GM12878 (cell line): Measurements from ENCODE around the gene COG2. TPM values are rescaled to one million over a fixed set of nuclear protein-coding genes. Genes with fewer than 3 reads are reported as not detected.

Source experiments
- ATAC-seq: fragments of 200-7000 bp; cut with Tn5 transposase; 3 replicates; pipeline ENCODE4 v1.9.1; 2020; ENCODE audit warnings: mild to moderate bottlenecking, moderate library complexity
- BruUV-seq: library from RNA; stranded (reverse); fragments of 400-500 nt; replicated peaks from 2 replicates; lab custom pipeline; 2021; lab: Mats Ljungman, UMichigan
- CTCF ChIA-PET: fragments of 300-600 bp; sonication (Branson Sonifier 250); formaldehyde crosslinking; extraction: SDS; loops from one replicate; lab custom pipeline; 2021; ENCODE audit warnings: inconsistent platforms; lab: Yijun Ruan, JAX
- POLR2A ChIA-PET: fragments of 350-600 bp; formaldehyde crosslinking; extraction: SDS; loops from one replicate; lab custom pipeline; 2021; ENCODE audit warnings: inconsistent platforms; lab: Charles Lee
- RAD21 ChIA-PET: fragments of 300-600 bp; sonication (Branson Sonifier 250); formaldehyde crosslinking; loops from one replicate; lab custom pipeline; 2023; ENCODE audit warnings: antibody characterized with exemption; ENCODE audit not compliant: unreplicated experiment; lab: Charles Lee
- SMC1A ChIA-PET: fragments of 300-600 bp; sonication (Branson Sonifier 250); formaldehyde crosslinking; loops from one replicate; lab custom pipeline; 2023; ENCODE audit not compliant: unreplicated experiment, uncharacterized antibody; lab: Charles Lee
- DNase-seq: peaks from one replicate; pipeline ENCODE4 v3.0.0-alpha.2; 2011; ENCODE audit warnings: low read depth, low spot score
- FAIRE-seq: peaks from 3 replicates; lab custom pipeline; 2011; peaks lifted over from hg19 to GRCh38; lab: Jason Lieb, UNC
- H2AFZ ChIP-seq: 2 replicates; pipeline ENCODE4 v1.6.0; 2011; ENCODE audit warnings: low read depth, low read length, control low read depth; ENCODE audit not compliant: control insufficient read depth
- H3K27ac ChIP-seq: 2 replicates; pipeline ENCODE4 v1.5.1; 2011; ENCODE audit warnings: control low read depth; ENCODE audit not compliant: control insufficient read depth, insufficient read depth
- H3K27me3 ChIP-seq, 2 experiments: replicated peaks in 1 of 2; 2 replicates each; pipeline versions ENCODE4 v1.6.0 to v1.6.1; 2011; ENCODE audit warnings: low read length in 1 of 2; ENCODE audit not compliant: control insufficient read depth in 2 of 2, insufficient read depth in 2 of 2
- H3K36me3 ChIP-seq, 2 experiments: 2 replicates each; pipeline ENCODE4 v1.5.1; 2011; ENCODE audit warnings: low read length in 1 of 2; ENCODE audit not compliant: control insufficient read depth in 2 of 2, insufficient read depth in 2 of 2
- H3K4me1 ChIP-seq: 2 replicates; pipeline ENCODE4 v1.6.1; 2011; ENCODE audit warnings: mild to moderate bottlenecking, low read length, moderate library complexity, mixed read lengths; ENCODE audit not compliant: control insufficient read depth, insufficient read depth
- H3K4me2 ChIP-seq: 2 replicates; pipeline ENCODE4 v1.6.0; 2011; ENCODE audit warnings: control low read depth; ENCODE audit not compliant: control insufficient read depth, insufficient read depth
- H3K4me3 ChIP-seq: fragments of 200-600 bp; sonication (generic); 2 replicates; pipeline ENCODE4 v1.5.1; 2016
- H3K79me2 ChIP-seq: 2 replicates; pipeline ENCODE4 v1.6.0; 2011; ENCODE audit warnings: low read length; ENCODE audit not compliant: control insufficient read depth, insufficient read depth
- H3K9ac ChIP-seq: 2 replicates; pipeline ENCODE4 v1.8.0; 2011; ENCODE audit warnings: low read length, control low read depth, mixed read lengths; ENCODE audit not compliant: control insufficient read depth, insufficient read depth
- H3K9me3 ChIP-seq: replicated peaks from 3 replicates; pipeline ENCODE4 v1.5.1; 2011; ENCODE audit warnings: mild to moderate bottlenecking, low read length; ENCODE audit not compliant: control insufficient read depth, insufficient read depth
- H4K20me1 ChIP-seq: 2 replicates; pipeline ENCODE4 v1.6.0; 2011; ENCODE audit not compliant: control insufficient read depth, insufficient read depth
- BACH1 ChIP-seq: fragments of 450-650 bp; IDR thresholded peaks from 2 replicates; pipeline ENCODE4 v1.6.1; 2017; ENCODE audit warnings: mild to moderate bottlenecking, borderline replicate concordance
- CREM ChIP-seq: IDR thresholded peaks from 2 replicates; pipeline ENCODE4 v1.6.1; 2014; ENCODE audit warnings: antibody characterized with exemption, low read depth
- EGR1 ChIP-seq, 2 experiments: IDR thresholded peaks; 1 replicate in 1 of 2; 2 replicates in 1 of 2; pipeline ENCODE4 v1.6.1; 2011 to 2012; ENCODE audit warnings: low read depth in 2 of 2, low read length in 2 of 2, borderline replicate concordance in 1 of 2, mild to moderate bottlenecking in 1 of 2, moderate library complexity in 1 of 2
- EZH2 ChIP-seq: IDR thresholded peaks from 2 replicates; pipeline ENCODE4 v1.6.1; 2012; ENCODE audit warnings: low read depth, mild to moderate bottlenecking, control low read depth, inconsistent platforms, low read length, borderline replicate concordance; ENCODE audit not compliant: control insufficient read depth
- FOXK2 ChIP-seq: fragments of 450-650 bp; IDR thresholded peaks from 2 replicates; pipeline ENCODE4 v1.6.1; 2017; ENCODE audit warnings: mild to moderate bottlenecking, moderate library complexity
- GATAD2B ChIP-seq: fragments of 450-650 bp; conservative IDR thresholded peaks from 2 replicates; pipeline ENCODE4 v1.6.1; 2017; ENCODE audit warnings: low read depth, mild to moderate bottlenecking, moderate library complexity
- HDAC2 ChIP-seq: fragments of 200-600 bp; sonication (generic); IDR thresholded peaks from 2 replicates; pipeline ENCODE4 v1.6.1; 2017
- IKZF1 ChIP-seq: fragments of 450-650 bp; conservative IDR thresholded peaks from 2 replicates; pipeline ENCODE4 v1.6.1; 2017; ENCODE audit warnings: antibody characterized with exemption, mild to moderate bottlenecking
- MTA2 ChIP-seq: fragments of 450-650 bp; IDR thresholded peaks from 2 replicates; pipeline ENCODE4 v1.6.1; 2016; ENCODE audit warnings: low read depth, mild to moderate bottlenecking, moderate library complexity
- NKRF ChIP-seq: fragments of 450-650 bp; conservative IDR thresholded peaks from 2 replicates; pipeline ENCODE4 v1.6.1; 2017; ENCODE audit warnings: mild to moderate bottlenecking, moderate library complexity
- RCOR1 ChIP-seq: conservative IDR thresholded peaks from 2 replicates; pipeline ENCODE4 v1.6.1; 2012; ENCODE audit warnings: low read depth, low read length, improper control_type of control experiment
- ZNF217 ChIP-seq: fragments of 450-650 bp; IDR thresholded peaks from 2 replicates; pipeline ENCODE4 v1.6.1; 2017; ENCODE audit warnings: antibody characterized with exemption, mild to moderate bottlenecking
- WGBS: methylation state at CpG from one replicate; pipeline ENCODE4 v1.1.6; 2016; ENCODE audit warnings: low lambda C conversion rate; ENCODE audit not compliant: insufficient replicate concordance, insufficient coverage; ENCODE audit errors: missing lambda C conversion rate; 5-methylcytosine and 5-hydroxymethylcytosine counted together
- in situ Hi-C: fragments of 300-500 bp; cut with MboI; formaldehyde crosslinking; loops from 9 replicates; pipeline ENCODE4 v1.14.3; 2018; ENCODE audit warnings: mixed read lengths
- intact Hi-C: fragments of 100-400 bp; cut with micrococcal nuclease; formaldehyde crosslinking; loops from one replicate; pipeline ENCODE4 v1.14.2; 2022; ENCODE audit not compliant: unreplicated experiment
- polyA plus RNA-seq, 11 experiments: library from polyadenylated mRNA; depleted of rRNA in 4 of 11; unstranded in 6 of 11; stranded (reverse) in 5 of 11; fragments of >200 nt; fragmentation: Nextera tagmentation in 4 of 11; fragmentation: Illumina TruSeq in 1 of 11; extraction: Ambion mirVana in 4 of 11; extraction: Trizol in 1 of 11; gene quantifications; 1 replicate in 1 of 11; 2 replicates in 10 of 11; pipeline versions ENCODE4 v1.2.1 to v1.2.3, GENCODE V29; 2011 to 2016; ENCODE audit warnings: inconsistent platforms in 2 of 11, missing spikeins in 2 of 11, low read depth in 1 of 11
- total RNA-seq, 4 experiments: library from RNA; depleted of rRNA in 3 of 4; stranded (reverse); fragments of >200 nt in 3 of 4; fragmentation: Illumina TruSeq in 1 of 4; extraction: Trizol in 1 of 4; gene quantifications; 2 replicates each; pipeline versions ENCODE4 v1.2.1 to v1.2.3, GENCODE V29; 2013 to 2021

The COG2 gene
- total and polyA plus RNA-seq, 10 of the 15 experiments (the other 5 are each of a cell fraction or from before 2014, with no cell fraction given), result 15.0 to 31.5 (median 28.3) TPM

DNA sequence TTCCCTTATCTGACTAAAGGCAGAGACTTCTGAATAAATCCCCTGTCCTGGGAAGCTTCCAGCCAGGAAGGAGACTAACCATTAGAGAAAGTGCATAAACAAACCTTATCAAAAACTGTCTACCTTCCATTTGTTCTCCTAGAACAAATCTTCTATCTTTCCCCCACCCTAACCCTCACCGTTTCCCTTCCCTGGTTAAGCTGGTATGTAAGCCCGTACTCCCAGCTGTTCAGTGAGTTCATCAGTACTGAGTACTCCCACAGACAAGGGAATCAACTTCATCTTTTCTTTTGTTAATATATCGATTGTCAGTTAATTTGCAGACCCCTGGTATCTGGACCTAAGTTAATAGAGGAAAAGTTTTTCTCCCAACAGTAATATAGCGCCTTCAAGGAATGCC, 20.1 kb upstream of the COG2 start:
- no peaks in the 10 kb centered on the region for H3K79me2 ChIP-seq
- H3K27me3 ChIP-seq, result no peaks in the 10 kb centered on the region; a peak in 2 of 4 replicates
- WGBS, result 21% methylated on average over 4 of the region's 4 CpGs
- H3K36me3 ChIP-seq, result no peaks in the 10 kb centered on the region
- BruUV-seq, result no TSS peak
- CTCF ChIA-PET, result no interaction called here
- RAD21 ChIA-PET, result no interaction called here
- TF ChIP-seq RCOR1 (no peak), FOXK2 (no peak), NKRF (no peak), BACH1 (no peak), ZNF217 (no peak), EZH2 (no peak), IKZF1 (no peak), CREM (no peak), GATAD2B (no peak), EGR1 (IDR thresholded peaks at IDR 0.05; ENCODE audit: borderline replicate concordance in 1 of 2, low read depth in 2 of 2, low read length in 2 of 2) (no peak), HDAC2 (no peak), MTA2 (no peak)
- FAIRE-seq (no peak), ATAC-seq (no peak), DNase-seq (no peak)
- no peak overlapping the region for H3K27ac ChIP-seq
- in situ Hi-C loops, result no loop called here
- no peak overlapping the region for H3K4me3 ChIP-seq
- no peak overlapping the region for H2AFZ ChIP-seq
- no peaks in the 10 kb centered on the region for H3K9me3 ChIP-seq
- intact Hi-C loops, result no loop called here
- H3K4me2 ChIP-seq, result no peak overlapping the region
- no peaks in the 10 kb centered on the region for H4K20me1 ChIP-seq
- SMC1A ChIA-PET, result no interaction called here
- H3K4me1 ChIP-seq, result no peaks in the 10 kb centered on the region
- no peak overlapping the region for H3K9ac ChIP-seq
- POLR2A ChIA-PET, result no interaction called here
